Measurements from ENCODE around the gene RAP1GAP.

DNA sequence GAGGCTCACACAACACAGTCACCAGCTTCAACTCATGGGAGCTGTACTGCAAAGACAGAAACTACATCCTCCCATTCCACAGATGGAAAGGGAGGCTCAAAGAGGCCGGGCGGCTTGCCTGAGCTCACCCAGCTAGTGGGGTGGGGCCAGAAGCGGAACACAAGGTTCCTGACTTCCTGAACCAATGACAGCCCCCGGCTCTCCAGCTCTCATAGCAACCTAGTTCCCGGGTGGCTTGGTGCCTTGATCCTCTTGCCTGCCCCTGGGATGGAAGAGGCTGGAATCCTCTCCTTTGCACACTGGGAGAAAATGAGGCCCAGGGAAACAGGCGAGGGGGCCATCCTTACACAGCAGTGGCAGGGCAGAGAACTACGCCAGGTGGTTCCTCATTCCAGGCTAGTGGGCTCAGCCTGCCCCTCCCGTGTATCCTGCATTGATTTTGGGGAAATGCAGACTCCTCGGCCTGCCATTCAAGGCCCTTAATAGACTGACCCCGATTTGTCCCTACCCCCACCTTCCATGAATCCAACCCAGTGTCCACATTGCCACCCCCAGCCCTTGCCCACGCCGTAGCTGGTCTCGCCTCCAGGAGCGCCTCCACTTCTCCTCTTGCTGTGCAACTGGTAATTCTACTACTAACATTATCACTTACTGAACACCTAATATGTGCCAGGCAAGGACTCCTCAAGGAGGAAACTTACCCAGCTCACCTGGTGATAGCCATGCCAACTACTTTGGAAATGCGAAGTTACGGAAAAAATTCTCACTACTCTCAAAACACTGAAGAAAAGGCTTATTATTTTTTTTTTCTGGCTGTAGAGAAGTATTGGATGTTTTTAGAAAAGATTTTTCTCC is 5.0 kb downstream of the RAP1GAP start:
- TF ChIP-seq, protein P1, sequence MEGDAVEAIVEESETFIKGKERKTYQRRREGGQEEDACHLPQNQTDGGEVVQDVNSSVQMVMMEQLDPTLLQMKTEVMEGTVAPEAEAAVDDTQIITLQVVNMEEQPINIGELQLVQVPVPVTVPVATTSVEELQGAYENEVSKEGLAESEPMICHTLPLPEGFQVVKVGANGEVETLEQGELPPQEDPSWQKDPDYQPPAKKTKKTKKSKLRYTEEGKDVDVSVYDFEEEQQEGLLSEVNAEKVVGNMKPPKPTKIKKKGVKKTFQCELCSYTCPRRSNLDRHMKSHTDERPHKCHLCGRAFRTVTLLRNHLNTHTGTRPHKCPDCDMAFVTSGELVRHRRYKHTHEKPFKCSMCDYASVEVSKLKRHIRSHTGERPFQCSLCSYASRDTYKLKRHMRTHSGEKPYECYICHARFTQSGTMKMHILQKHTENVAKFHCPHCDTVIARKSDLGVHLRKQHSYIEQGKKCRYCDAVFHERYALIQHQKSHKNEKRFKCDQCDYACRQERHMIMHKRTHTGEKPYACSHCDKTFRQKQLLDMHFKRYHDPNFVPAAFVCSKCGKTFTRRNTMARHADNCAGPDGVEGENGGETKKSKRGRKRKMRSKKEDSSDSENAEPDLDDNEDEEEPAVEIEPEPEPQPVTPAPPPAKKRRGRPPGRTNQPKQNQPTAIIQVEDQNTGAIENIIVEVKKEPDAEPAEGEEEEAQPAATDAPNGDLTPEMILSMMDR (IDR thresholded peaks at IDR 0.05; ENCODE audit: borderline replicate concordance, extremely low read depth, low read length, poor library complexity, severe bottlenecking): no peak
- TF ChIP-seq EZH2 (IDR thresholded peaks at IDR 0.05; ENCODE audit: borderline replicate concordance, low read depth, low read length, severe bottlenecking): no peak
